Fibroblast of villous mesenchyme (primary cell): ENCODE data around the gene NUP98. TPM values are rescaled to one million over a fixed set of nuclear protein-coding genes. Genes with fewer than 3 reads are reported as not detected.

Source experiments
- DNase-seq: peaks from one replicate; pipeline ENCODE4 v3.0.0-alpha.2; 2010; ENCODE audit warnings: low read depth
- H3K4me3 ChIP-seq: 2 replicates; pipeline ENCODE4 v1.5.1; 2011; ENCODE audit warnings: low read depth, mild to moderate bottlenecking, low read length
- total RNA-seq: library from RNA; depleted of rRNA; stranded (reverse); fragments of >200 nt; gene quantifications from 2 replicates; pipeline ENCODE4 v1.2.3, GENCODE V29; 2012
- TF ChIP-seq, protein P1 (sequence below): IDR thresholded peaks from 2 replicates; pipeline ENCODE4 v1.5.1; 2012; ENCODE audit warnings: low read depth, mild to moderate bottlenecking, low read length; ENCODE audit not compliant: insufficient read depth

Gene NUP98
- total RNA-seq, 1 donor, result 183 TPM

DNA sequence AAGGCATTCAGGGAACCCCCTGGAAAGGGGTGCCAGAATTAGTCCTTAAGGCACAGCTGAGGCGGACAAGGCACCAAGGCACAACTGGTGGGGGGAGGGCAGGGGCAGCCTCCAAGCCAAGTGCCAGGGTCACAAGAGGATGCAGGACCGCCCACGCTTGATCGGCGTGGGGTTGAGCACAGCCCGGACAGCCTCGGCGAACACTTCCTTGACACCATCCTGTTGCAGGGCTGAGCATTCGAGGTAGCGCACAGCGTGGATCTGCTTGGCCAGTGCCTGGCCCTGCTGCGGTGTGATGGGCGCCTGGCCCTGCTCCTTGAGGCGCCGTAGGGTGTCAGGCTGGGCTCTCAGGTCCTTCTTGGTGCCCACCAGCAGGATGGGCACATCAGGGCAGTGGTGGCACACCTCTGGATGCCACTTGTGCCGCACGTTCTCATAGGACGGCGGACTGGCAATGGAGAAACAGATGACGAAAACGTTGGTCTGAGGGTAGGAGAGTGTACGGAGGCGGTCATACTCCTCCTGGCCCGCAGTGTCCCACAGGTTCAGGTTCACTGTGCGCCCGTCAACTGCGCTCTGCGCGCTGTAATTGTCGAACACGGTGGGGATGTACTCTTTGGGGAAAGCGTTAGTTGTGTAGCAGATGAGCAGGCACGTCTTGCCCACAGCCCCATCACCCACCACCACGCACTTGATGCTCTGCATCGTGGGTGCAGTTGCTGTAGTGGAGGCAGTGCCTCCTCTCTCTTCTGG is 30.3 kb upstream of the NUP98 start:
- DNase-seq, result no peak
- TF ChIP-seq, protein P1, sequence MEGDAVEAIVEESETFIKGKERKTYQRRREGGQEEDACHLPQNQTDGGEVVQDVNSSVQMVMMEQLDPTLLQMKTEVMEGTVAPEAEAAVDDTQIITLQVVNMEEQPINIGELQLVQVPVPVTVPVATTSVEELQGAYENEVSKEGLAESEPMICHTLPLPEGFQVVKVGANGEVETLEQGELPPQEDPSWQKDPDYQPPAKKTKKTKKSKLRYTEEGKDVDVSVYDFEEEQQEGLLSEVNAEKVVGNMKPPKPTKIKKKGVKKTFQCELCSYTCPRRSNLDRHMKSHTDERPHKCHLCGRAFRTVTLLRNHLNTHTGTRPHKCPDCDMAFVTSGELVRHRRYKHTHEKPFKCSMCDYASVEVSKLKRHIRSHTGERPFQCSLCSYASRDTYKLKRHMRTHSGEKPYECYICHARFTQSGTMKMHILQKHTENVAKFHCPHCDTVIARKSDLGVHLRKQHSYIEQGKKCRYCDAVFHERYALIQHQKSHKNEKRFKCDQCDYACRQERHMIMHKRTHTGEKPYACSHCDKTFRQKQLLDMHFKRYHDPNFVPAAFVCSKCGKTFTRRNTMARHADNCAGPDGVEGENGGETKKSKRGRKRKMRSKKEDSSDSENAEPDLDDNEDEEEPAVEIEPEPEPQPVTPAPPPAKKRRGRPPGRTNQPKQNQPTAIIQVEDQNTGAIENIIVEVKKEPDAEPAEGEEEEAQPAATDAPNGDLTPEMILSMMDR, result no peak
- no peak overlapping the region for H3K4me3 ChIP-seq

DNA sequence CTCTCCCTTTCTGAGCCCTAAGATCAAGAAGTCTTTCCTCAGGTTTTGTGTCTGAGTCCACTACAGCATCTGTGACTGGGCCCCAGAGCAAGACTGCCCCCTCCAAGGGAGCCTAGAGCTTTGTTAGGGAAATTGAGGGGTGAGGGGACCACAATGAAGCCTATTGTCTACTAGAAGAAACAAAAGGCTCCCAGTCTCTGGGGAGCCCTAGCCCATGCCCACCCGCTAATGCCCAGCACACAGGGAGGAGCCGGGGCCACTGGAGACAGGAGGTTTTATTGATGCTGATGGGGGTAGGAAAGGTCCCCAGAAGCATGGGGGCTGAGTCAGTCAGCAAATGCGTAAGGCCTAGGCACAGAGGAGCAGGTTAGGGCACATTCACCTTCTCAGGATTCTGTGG is 29.4 kb upstream of the NUP98 start:
- no peak overlapping the region for H3K4me3 ChIP-seq
- DNase-seq, result no peak
- TF ChIP-seq, protein P1, result no peak

DNA sequence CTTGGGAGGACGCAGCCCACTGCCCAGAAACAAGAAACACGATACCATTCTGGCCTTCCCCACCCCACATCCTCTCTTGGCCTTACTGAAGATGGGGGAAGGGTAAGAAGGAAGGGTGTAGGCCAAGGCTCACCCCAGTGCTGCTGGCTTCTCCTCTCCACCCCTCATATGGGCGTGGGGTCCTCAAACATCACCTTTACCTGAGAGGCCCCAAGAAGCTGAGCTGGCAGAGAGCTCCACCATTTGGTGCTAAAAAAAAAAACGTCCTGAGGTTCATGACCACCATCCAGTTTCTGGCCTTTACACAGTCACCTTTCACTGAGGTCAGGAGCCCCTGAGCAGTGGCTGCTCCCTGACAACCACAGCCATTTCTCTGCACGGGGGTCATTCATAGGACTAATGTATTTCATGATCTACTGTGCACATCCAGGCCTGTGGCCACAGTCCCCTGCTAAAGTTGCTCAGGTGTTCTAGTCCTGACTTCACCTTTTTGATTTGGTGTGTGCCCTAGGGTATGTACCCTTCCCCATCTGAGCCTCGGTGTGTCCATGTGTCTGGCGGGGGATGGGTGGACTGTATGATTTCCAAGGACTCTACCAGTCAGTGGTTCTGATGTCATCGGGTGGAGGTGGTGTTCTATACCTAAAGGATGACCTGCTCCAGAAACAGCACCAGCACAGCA is 28.3 kb upstream of the NUP98 start:
- DNase-seq, result no peak
- TF ChIP-seq, protein P1, result no peak

DNA sequence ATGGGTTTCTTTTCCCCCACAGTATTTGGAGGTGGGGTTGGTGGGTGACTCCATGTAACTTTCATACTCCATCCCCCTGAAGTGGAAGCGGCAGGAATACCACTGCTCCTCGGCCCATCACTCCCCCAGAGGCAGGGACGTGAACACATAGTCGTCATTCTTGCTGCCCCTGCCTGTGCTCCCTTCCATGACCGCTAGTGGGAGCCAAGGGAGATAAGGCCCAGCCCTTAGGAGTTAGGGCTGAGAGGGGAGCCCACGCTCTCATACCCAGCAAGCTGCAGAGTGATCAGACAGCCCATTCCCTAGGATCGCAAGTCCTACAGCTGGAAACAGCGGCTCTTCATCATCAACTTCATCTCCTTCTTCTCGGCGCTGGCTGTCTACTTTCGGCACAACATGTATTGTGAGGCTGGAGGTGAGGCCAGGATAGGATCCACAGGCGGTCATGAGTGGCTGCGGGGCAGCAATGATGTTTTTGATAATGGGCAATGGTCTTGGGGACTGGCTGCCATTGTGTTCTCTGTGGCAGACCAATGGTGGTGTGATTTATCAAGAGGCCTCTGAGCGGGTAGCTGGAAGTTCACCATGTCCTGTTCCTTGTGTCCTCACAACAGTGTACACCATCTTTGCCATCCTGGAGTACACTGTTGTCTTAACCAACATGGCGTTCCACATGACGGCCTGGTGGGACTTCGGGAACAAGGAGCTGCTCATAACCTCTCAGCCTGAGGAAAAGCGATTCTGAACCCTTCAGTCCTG is 27.5 kb upstream of the NUP98 start:
- DNase-seq, result peak; percentile 42
- TF ChIP-seq, protein P1, result peak; percentile 78
- H3K4me3 ChIP-seq, result no peak overlapping the region

More for the DNA sequence above, 28.3 kb upstream of the NUP98 start:
- H3K4me3 ChIP-seq, result no peak overlapping the region

DNA sequence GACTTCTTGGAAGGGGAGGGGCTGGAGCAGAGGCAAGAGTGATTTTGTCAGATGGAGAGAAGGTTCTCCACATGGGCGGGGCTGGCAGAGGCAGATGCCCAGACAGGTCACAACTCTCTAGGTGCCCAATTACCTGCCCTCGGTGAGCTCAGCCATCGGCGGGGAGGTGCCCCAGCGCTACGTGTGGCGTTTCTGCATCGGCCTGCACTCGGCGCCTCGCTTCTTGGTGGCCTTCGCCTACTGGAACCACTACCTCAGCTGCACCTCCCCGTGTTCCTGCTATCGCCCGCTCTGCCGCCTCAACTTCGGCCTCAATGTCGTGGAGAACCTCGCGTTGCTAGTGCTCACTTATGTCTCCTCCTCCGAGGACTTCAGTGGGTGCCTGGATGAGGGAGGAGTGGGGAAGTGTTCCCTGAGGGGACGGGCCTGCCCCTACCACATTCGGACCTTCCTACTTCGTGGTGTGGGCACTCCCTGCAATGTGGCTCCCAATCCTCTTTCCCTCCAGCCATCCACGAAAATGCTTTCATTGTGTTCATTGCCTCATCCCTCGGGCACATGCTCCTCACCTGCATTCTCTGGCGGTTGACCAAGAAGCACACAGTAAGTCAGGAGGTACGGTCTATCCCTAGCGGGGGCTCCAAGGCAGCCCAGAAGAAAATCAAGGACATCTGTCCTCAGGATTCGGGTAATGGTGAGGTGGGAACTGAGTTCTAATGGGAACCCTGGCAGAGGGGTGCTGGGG is 26.6 kb upstream of the NUP98 start:
- no peak for DNase-seq
- TF ChIP-seq, protein P1, result no peak
- H3K4me3 ChIP-seq, result no peak overlapping the region

DNA sequence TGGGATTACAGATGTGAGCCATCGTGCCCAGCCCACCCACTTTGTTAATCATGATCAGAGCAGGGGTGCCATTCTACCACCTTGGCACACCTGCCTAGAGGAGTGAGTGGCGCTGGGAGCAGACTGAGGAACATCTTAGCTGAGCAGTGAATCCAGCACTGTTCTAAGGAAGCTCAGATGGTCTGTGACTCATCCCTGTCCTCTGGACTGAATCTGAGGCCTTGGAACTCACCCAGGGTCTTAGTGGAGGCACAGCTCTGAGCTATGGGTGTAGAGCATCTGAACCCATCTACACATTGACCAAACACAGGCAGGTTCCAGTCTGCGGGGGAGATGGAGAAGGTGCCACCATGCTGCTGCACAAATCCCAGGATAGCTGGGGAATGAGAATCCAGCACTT is 25.9 kb upstream of the NUP98 start:
- peak; percentile 68 for DNase-seq
- no peak overlapping the region for H3K4me3 ChIP-seq

More for the DNA sequence above, 25.9 kb upstream of the NUP98 start:
- TF ChIP-seq, protein P1, result no peak
